ENCODE measurements around the gene GEMIN4.
"Not testable (repeated sequence)": the region's sequence is repeated elsewhere in the genome, so short reads cannot be mapped to it uniquely, and the experiment has no call there.

The GEMIN4 gene

GRCh38 chr17:790874-791247 lies 38.8 kb upstream of the GEMIN4 start:
- H3K27ac ChIP-seq (replicated peaks; ENCODE audit: low read length); H3K79me1 ChIP-seq (ENCODE audit: low read depth, low read length); H3K4me3 ChIP-seq (ENCODE audit: low read length in 2 of 2); H2BK5ac ChIP-seq (ENCODE audit: low read length); H2AFZ ChIP-seq (ENCODE audit: low read length); H3K14ac ChIP-seq (ENCODE audit: low read length); H4K8ac ChIP-seq (ENCODE audit: low read depth, low read length); H2BK120ac ChIP-seq (ENCODE audit: low read depth, low read length); H3K23ac ChIP-seq (ENCODE audit: low read depth, low read length, poor library complexity); H4K91ac ChIP-seq (ENCODE audit: low read depth, low read length, poor library complexity); H3K4me2 ChIP-seq (ENCODE audit: insufficient read depth, low read length, poor library complexity, severe bottlenecking); DNase-seq (ENCODE audit: low spot score); H3K18ac ChIP-seq (ENCODE audit: low read length); H3K9me3 ChIP-seq (replicated peaks in 1 of 2; ENCODE audit: control insufficient read depth in 2 of 2, insufficient read depth in 1 of 2, low read depth in 1 of 2, low read length in 2 of 2); H3K27me3 ChIP-seq (ENCODE audit: control insufficient read depth in 3 of 3, insufficient read depth in 3 of 3, low read depth in 1 of 3, low read length in 3 of 3); H2BK12ac ChIP-seq (ENCODE audit: low read length); H2AK5ac ChIP-seq (ENCODE audit: low read depth, low read length); H2BK15ac ChIP-seq (ENCODE audit: low read length); H3K4ac ChIP-seq (ENCODE audit: low read length); H3K9ac ChIP-seq (ENCODE audit: low read depth, low read length, poor library complexity): not testable (repeated sequence)
- H3K36me3 ChIP-seq (replicated peaks in 1 of 2; ENCODE audit: control insufficient read depth in 2 of 2, insufficient read depth in 2 of 2, low read length in 2 of 2), result peaks cover 27 to 71% of the 10 kb centered on the region in 2 donors
- peaks cover 3 to 12% of the 10 kb centered on the region in 2 donors for H3K4me1 ChIP-seq (ENCODE audit: control insufficient read depth in 2 of 2, insufficient read depth in 1 of 2, low read depth in 1 of 2, low read length in 2 of 2)
- no CpG with 5 or more reads among the region's 12 CpGs for WGBS, 2 donors (ENCODE audit: extremely low coverage in 2 of 2, insufficient read length in 2 of 2, insufficient replicate concordance in 1 of 2)

GRCh38 chr17:789931-790873 lies 38.1 kb upstream of the GEMIN4 start:
- not testable (repeated sequence) for H3K4ac ChIP-seq (ENCODE audit: low read length); H3K23ac ChIP-seq (ENCODE audit: low read depth, low read length, poor library complexity); H3K27me3 ChIP-seq (ENCODE audit: control insufficient read depth in 3 of 3, insufficient read depth in 3 of 3, low read depth in 1 of 3, low read length in 3 of 3); H3K4me1 ChIP-seq (ENCODE audit: control insufficient read depth in 2 of 2, insufficient read depth in 1 of 2, low read depth in 1 of 2, low read length in 2 of 2); H3K9ac ChIP-seq (ENCODE audit: low read depth, low read length, poor library complexity); H2BK12ac ChIP-seq (ENCODE audit: low read length); H2BK15ac ChIP-seq (ENCODE audit: low read length); H4K91ac ChIP-seq (ENCODE audit: low read depth, low read length, poor library complexity); H3K4me2 ChIP-seq (ENCODE audit: insufficient read depth, low read length, poor library complexity, severe bottlenecking); H4K8ac ChIP-seq (ENCODE audit: low read depth, low read length); H3K18ac ChIP-seq (ENCODE audit: low read length); H3K79me1 ChIP-seq (ENCODE audit: low read depth, low read length); H3K9me3 ChIP-seq (replicated peaks in 1 of 2; ENCODE audit: control insufficient read depth in 2 of 2, insufficient read depth in 1 of 2, low read depth in 1 of 2, low read length in 2 of 2); DNase-seq (ENCODE audit: low spot score); H2BK120ac ChIP-seq (ENCODE audit: low read depth, low read length); H2BK5ac ChIP-seq (ENCODE audit: low read length); H2AK5ac ChIP-seq (ENCODE audit: low read depth, low read length); H3K4me3 ChIP-seq (ENCODE audit: low read length in 2 of 2); H3K14ac ChIP-seq (ENCODE audit: low read length); H2AFZ ChIP-seq (ENCODE audit: low read length)
- peak overlapping the region; percentile 22 for H3K27ac ChIP-seq (replicated peaks; ENCODE audit: low read length)
- WGBS, 2 donors (ENCODE audit: extremely low coverage in 2 of 2, insufficient read length in 2 of 2, insufficient replicate concordance in 1 of 2), result no CpG with 5 or more reads among the region's 38 CpGs
- peaks cover 26 to 75% of the 10 kb centered on the region in 2 donors for H3K36me3 ChIP-seq (replicated peaks in 1 of 2; ENCODE audit: control insufficient read depth in 2 of 2, insufficient read depth in 2 of 2, low read length in 2 of 2)

- no peaks in the 10 kb centered on the region for H3K27me3 ChIP-seq (ENCODE audit: control insufficient read depth in 3 of 3, insufficient read depth in 3 of 3, low read depth in 1 of 3, low read length in 3 of 3)
- H4K91ac ChIP-seq (ENCODE audit: low read depth, low read length, poor library complexity), result no peak overlapping the region
- no peak overlapping the region for H4K8ac ChIP-seq (ENCODE audit: low read depth, low read length)
- no peak overlapping the region for H3K9ac ChIP-seq (ENCODE audit: low read depth, low read length, poor library complexity)
- H3K14ac ChIP-seq (ENCODE audit: low read length), result no peak overlapping the region
- no peak for DNase-seq (ENCODE audit: low spot score)
- H3K79me1 ChIP-seq (ENCODE audit: low read depth, low read length), result no peaks in the 10 kb centered on the region
- no peak overlapping the region for H2BK120ac ChIP-seq (ENCODE audit: low read depth, low read length)
- H2AFZ ChIP-seq (ENCODE audit: low read length), result no peak overlapping the region
- no peak overlapping the region for H3K4ac ChIP-seq (ENCODE audit: low read length)
- H2BK15ac ChIP-seq (ENCODE audit: low read length), result no peak overlapping the region
- no CpG with 5 or more reads among the region's 14 CpGs for WGBS, 2 donors (ENCODE audit: extremely low coverage in 2 of 2, insufficient read length in 2 of 2, insufficient replicate concordance in 1 of 2)
- H3K4me2 ChIP-seq (ENCODE audit: insufficient read depth, low read length, poor library complexity, severe bottlenecking), result no peak overlapping the region
- H2AK5ac ChIP-seq (ENCODE audit: low read depth, low read length), result no peak overlapping the region
- no peak overlapping the region for H3K27ac ChIP-seq (replicated peaks; ENCODE audit: low read length)
- H3K9me3 ChIP-seq (replicated peaks in 1 of 2; ENCODE audit: control insufficient read depth in 2 of 2, insufficient read depth in 1 of 2, low read depth in 1 of 2, low read length in 2 of 2), result no peaks in the 10 kb centered on the region
- H2BK5ac ChIP-seq (ENCODE audit: low read length), result no peak overlapping the region
- H3K4me3 ChIP-seq (ENCODE audit: low read length in 2 of 2), result no peak overlapping the region
- H3K18ac ChIP-seq (ENCODE audit: low read length), result no peak overlapping the region
- H3K23ac ChIP-seq (ENCODE audit: low read depth, low read length, poor library complexity), result no peak overlapping the region
- peaks cover 0 to 7% of the 10 kb centered on the region in 2 donors for H3K4me1 ChIP-seq (ENCODE audit: control insufficient read depth in 2 of 2, insufficient read depth in 1 of 2, low read depth in 1 of 2, low read length in 2 of 2)
- H3K36me3 ChIP-seq (replicated peaks in 1 of 2; ENCODE audit: control insufficient read depth in 2 of 2, insufficient read depth in 2 of 2, low read length in 2 of 2), result peaks cover 26 to 85% of the 10 kb centered on the region in 2 donors
- H2BK12ac ChIP-seq (ENCODE audit: low read length), result no peak overlapping the region
Observed at GRCh38 chr17:789160-789840, 37.2 kb upstream of the GEMIN4 start.

GRCh38 chr17:788551-788950 lies 36.5 kb upstream of the GEMIN4 start:
- no CpG with 5 or more reads among the region's 4 CpGs for WGBS, 2 donors (ENCODE audit: extremely low coverage in 2 of 2, insufficient read length in 2 of 2, insufficient replicate concordance in 1 of 2)
- H3K4ac ChIP-seq (ENCODE audit: low read length), result no peak overlapping the region
- no peak overlapping the region for H3K9ac ChIP-seq (ENCODE audit: low read depth, low read length, poor library complexity)
- H2BK120ac ChIP-seq (ENCODE audit: low read depth, low read length), result no peak overlapping the region
- H3K36me3 ChIP-seq (replicated peaks in 1 of 2; ENCODE audit: control insufficient read depth in 2 of 2, insufficient read depth in 2 of 2, low read length in 2 of 2), result peaks cover 26 to 88% of the 10 kb centered on the region in 2 donors
- no peak overlapping the region for H4K91ac ChIP-seq (ENCODE audit: low read depth, low read length, poor library complexity)
- no peak overlapping the region for H3K23ac ChIP-seq (ENCODE audit: low read depth, low read length, poor library complexity)
- no peaks in the 10 kb centered on the region for H3K27me3 ChIP-seq (ENCODE audit: control insufficient read depth in 3 of 3, insufficient read depth in 3 of 3, low read depth in 1 of 3, low read length in 3 of 3)
- H3K79me1 ChIP-seq (ENCODE audit: low read depth, low read length), result no peaks in the 10 kb centered on the region
- H3K4me1 ChIP-seq (ENCODE audit: control insufficient read depth in 2 of 2, insufficient read depth in 1 of 2, low read depth in 1 of 2, low read length in 2 of 2), result peaks cover 0 to 8% of the 10 kb centered on the region in 2 donors
- no peak overlapping the region for H4K8ac ChIP-seq (ENCODE audit: low read depth, low read length)
- no peak overlapping the region for H2BK15ac ChIP-seq (ENCODE audit: low read length)
- H3K14ac ChIP-seq (ENCODE audit: low read length), result no peak overlapping the region
- no peak overlapping the region for H3K27ac ChIP-seq (replicated peaks; ENCODE audit: low read length)
- H2AFZ ChIP-seq (ENCODE audit: low read length), result no peak overlapping the region
- H3K18ac ChIP-seq (ENCODE audit: low read length), result no peak overlapping the region
- H3K9me3 ChIP-seq (replicated peaks in 1 of 2; ENCODE audit: control insufficient read depth in 2 of 2, insufficient read depth in 1 of 2, low read depth in 1 of 2, low read length in 2 of 2), result no peaks in the 10 kb centered on the region
- no peak for DNase-seq (ENCODE audit: low spot score)
- no peak overlapping the region for H2BK12ac ChIP-seq (ENCODE audit: low read length)
- H3K4me2 ChIP-seq (ENCODE audit: insufficient read depth, low read length, poor library complexity, severe bottlenecking), result no peak overlapping the region
- no peak overlapping the region for H3K4me3 ChIP-seq (ENCODE audit: low read length in 2 of 2)
- no peak overlapping the region for H2BK5ac ChIP-seq (ENCODE audit: low read length)
- no peak overlapping the region for H2AK5ac ChIP-seq (ENCODE audit: low read depth, low read length)

All from neuronal stem cell (in vitro differentiated cells).